ENCODE measurements around the gene TMEM106C. TPM values are rescaled to one million over a fixed set of nuclear protein-coding genes. Genes with fewer than 3 reads are reported as not detected.

The TMEM106C gene
- total and polyA plus RNA-seq, 2 of the 13 experiments (the other 11 are each of a cell fraction or from before 2014, with no cell fraction given): 132 to 192 TPM

DNA sequence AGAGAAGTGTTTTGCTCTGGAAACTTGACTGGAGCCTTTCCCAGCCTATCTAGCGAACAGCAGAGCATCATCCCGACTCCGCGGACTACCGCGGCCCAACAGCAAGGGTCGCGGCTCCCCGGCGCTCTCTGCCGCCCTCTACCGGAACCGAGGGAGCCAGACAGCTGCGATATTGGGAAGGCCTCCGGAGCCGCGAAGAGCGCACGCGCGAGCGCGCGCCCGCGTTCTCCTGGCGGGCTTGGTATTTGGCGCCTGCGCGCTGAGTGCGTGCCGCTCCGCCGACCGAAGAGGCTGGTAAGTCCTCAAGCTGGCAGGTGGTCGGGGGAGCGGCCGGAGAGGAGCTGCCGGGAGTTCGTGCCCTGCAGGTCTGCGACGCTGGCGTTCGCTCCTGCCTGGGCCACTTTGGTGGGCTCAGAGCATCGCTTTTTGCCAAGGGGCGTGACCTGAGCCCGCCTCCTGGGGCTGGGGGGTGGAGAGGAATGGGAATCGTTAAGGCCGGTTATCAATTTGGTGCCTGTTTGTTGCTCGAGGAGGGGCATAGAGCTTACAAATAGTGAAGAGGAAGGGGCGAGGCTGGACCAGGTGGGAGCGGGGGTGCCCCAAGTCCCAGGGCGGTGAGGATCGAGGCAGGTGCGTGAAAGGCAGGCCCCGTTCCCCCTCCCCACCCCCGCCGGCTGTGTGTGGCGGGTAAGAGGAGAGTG lies at the start of gene TMEM106C (continued):
- TF ChIP-seq, protein P1, sequence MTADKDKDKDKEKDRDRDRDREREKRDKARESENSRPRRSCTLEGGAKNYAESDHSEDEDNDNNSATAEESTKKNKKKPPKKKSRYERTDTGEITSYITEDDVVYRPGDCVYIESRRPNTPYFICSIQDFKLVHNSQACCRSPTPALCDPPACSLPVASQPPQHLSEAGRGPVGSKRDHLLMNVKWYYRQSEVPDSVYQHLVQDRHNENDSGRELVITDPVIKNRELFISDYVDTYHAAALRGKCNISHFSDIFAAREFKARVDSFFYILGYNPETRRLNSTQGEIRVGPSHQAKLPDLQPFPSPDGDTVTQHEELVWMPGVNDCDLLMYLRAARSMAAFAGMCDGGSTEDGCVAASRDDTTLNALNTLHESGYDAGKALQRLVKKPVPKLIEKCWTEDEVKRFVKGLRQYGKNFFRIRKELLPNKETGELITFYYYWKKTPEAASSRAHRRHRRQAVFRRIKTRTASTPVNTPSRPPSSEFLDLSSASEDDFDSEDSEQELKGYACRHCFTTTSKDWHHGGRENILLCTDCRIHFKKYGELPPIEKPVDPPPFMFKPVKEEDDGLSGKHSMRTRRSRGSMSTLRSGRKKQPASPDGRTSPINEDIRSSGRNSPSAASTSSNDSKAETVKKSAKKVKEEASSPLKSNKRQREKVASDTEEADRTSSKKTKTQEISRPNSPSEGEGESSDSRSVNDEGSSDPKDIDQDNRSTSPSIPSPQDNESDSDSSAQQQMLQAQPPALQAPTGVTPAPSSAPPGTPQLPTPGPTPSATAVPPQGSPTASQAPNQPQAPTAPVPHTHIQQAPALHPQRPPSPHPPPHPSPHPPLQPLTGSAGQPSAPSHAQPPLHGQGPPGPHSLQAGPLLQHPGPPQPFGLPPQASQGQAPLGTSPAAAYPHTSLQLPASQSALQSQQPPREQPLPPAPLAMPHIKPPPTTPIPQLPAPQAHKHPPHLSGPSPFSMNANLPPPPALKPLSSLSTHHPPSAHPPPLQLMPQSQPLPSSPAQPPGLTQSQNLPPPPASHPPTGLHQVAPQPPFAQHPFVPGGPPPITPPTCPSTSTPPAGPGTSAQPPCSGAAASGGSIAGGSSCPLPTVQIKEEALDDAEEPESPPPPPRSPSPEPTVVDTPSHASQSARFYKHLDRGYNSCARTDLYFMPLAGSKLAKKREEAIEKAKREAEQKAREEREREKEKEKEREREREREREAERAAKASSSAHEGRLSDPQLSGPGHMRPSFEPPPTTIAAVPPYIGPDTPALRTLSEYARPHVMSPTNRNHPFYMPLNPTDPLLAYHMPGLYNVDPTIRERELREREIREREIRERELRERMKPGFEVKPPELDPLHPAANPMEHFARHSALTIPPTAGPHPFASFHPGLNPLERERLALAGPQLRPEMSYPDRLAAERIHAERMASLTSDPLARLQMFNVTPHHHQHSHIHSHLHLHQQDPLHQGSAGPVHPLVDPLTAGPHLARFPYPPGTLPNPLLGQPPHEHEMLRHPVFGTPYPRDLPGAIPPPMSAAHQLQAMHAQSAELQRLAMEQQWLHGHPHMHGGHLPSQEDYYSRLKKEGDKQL (CRISPR knock-in tag; IDR thresholded peaks at IDR 0.05; ENCODE audit: low read depth): no peak
- TF ChIP-seq ZNF44 (CRISPR knock-in tag; IDR thresholded peaks at IDR 0.05) (peak; percentile 70; the same call in 1 of the 2 replicates), ZMYM3 (CRISPR knock-in tag; IDR thresholded peaks at IDR 0.05) (no peak), ZNF446 (CRISPR knock-in tag; IDR thresholded peaks at IDR 0.05) (no peak), CENPX (CRISPR knock-in tag; IDR thresholded peaks at IDR 0.05) (no peak), MED13 (CRISPR knock-in tag; IDR thresholded peaks at IDR 0.05) (no peak), ZBTB8A (CRISPR knock-in tag; IDR thresholded peaks at IDR 0.05; ENCODE audit: borderline replicate concordance, low read depth) (no peak), ZSCAN21 (CRISPR knock-in tag; IDR thresholded peaks at IDR 0.05; ENCODE audit: borderline replicate concordance) (peak; percentile 81; the same call in 1 of the 2 replicates), GTF2F1 (IDR thresholded peaks at IDR 0.05; ENCODE audit: low read length) (no peak), ZFP36 (IDR thresholded peaks at IDR 0.05; ENCODE audit: borderline replicate concordance, low read depth, low read length, partially characterized antibody) (no peak)
- TF ChIP-seq, protein P2, sequence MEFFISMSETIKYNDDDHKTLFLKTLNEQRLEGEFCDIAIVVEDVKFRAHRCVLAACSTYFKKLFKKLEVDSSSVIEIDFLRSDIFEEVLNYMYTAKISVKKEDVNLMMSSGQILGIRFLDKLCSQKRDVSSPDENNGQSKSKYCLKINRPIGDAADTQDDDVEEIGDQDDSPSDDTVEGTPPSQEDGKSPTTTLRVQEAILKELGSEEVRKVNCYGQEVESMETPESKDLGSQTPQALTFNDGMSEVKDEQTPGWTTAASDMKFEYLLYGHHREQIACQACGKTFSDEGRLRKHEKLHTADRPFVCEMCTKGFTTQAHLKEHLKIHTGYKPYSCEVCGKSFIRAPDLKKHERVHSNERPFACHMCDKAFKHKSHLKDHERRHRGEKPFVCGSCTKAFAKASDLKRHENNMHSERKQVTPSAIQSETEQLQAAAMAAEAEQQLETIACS (CRISPR knock-in tag; IDR thresholded peaks at IDR 0.05): peak; percentile 96
- TF ChIP-seq, protein P3, sequence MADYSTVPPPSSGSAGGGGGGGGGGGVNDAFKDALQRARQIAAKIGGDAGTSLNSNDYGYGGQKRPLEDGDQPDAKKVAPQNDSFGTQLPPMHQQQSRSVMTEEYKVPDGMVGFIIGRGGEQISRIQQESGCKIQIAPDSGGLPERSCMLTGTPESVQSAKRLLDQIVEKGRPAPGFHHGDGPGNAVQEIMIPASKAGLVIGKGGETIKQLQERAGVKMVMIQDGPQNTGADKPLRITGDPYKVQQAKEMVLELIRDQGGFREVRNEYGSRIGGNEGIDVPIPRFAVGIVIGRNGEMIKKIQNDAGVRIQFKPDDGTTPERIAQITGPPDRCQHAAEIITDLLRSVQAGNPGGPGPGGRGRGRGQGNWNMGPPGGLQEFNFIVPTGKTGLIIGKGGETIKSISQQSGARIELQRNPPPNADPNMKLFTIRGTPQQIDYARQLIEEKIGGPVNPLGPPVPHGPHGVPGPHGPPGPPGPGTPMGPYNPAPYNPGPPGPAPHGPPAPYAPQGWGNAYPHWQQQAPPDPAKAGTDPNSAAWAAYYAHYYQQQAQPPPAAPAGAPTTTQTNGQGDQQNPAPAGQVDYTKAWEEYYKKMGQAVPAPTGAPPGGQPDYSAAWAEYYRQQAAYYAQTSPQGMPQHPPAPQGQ (CRISPR knock-in tag; IDR thresholded peaks at IDR 0.05; ENCODE audit: borderline replicate concordance): no peak
- TF ChIP-seq, protein P4, sequence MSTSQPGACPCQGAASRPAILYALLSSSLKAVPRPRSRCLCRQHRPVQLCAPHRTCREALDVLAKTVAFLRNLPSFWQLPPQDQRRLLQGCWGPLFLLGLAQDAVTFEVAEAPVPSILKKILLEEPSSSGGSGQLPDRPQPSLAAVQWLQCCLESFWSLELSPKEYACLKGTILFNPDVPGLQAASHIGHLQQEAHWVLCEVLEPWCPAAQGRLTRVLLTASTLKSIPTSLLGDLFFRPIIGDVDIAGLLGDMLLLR (CRISPR knock-in tag; IDR thresholded peaks at IDR 0.05): peak; percentile 66; the same call in 1 of the 2 replicates
- TF ChIP-seq, protein P5, sequence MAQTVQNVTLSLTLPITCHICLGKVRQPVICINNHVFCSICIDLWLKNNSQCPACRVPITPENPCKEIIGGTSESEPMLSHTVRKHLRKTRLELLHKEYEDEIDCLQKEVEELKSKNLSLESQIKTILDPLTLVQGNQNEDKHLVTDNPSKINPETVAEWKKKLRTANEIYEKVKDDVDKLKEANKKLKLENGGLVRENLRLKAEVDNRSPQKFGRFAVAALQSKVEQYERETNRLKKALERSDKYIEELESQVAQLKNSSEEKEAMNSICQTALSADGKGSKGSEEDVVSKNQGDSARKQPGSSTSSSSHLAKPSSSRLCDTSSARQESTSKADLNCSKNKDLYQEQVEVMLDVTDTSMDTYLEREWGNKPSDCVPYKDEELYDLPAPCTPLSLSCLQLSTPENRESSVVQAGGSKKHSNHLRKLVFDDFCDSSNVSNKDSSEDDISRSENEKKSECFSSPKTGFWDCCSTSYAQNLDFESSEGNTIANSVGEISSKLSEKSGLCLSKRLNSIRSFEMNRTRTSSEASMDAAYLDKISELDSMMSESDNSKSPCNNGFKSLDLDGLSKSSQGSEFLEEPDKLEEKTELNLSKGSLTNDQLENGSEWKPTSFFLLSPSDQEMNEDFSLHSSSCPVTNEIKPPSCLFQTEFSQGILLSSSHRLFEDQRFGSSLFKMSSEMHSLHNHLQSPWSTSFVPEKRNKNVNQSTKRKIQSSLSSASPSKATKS (CRISPR knock-in tag; IDR thresholded peaks at IDR 0.05): no peak
- TF ChIP-seq, protein P6, sequence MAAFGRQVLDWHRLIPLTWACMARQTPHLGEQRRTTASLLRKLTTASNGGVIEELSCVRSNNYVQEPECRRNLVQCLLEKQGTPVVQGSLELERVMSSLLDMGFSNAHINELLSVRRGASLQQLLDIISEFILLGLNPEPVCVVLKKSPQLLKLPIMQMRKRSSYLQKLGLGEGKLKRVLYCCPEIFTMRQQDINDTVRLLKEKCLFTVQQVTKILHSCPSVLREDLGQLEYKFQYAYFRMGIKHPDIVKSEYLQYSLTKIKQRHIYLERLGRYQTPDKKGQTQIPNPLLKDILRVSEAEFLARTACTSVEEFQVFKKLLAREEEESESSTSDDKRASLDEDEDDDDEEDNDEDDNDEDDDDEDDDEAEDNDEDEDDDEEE (CRISPR knock-in tag; IDR thresholded peaks at IDR 0.05): peak; percentile 94; the same call in 1 of the 2 replicates

Measured in HepG2 (cell line).